Adrenal gland (tissue), 5 donors: ENCODE results near the gene SACM1L.

Source experiments
- POLR2A ChIP-seq, 2 donors: fragments of 450-650 bp; IDR thresholded peaks; one replicate each; pipeline ENCODE4 v1.6.1; 2017; ENCODE audit warnings: antibody characterized with exemption in 2 of 2, mild to moderate bottlenecking in 2 of 2, moderate library complexity in 1 of 2
- TF ChIP-seq, protein P1 (sequence below), 6 experiments: fragments of 450-650 bp in 4 of 6; fragments of 200-600 bp in 2 of 6; sonication (generic) in 1 of 6; IDR thresholded peaks; 1 replicate in 5 of 6; 2 replicates in 1 of 6; pipeline versions ENCODE4 v1.5.1 to v1.8.0; 2016 to 2021; ENCODE audit warnings: antibody characterized with exemption in 6 of 6, mild to moderate bottlenecking in 2 of 6, moderate library complexity in 1 of 6
- donor health status: DM: no; HTN: no; CAD: no.

DNA sequence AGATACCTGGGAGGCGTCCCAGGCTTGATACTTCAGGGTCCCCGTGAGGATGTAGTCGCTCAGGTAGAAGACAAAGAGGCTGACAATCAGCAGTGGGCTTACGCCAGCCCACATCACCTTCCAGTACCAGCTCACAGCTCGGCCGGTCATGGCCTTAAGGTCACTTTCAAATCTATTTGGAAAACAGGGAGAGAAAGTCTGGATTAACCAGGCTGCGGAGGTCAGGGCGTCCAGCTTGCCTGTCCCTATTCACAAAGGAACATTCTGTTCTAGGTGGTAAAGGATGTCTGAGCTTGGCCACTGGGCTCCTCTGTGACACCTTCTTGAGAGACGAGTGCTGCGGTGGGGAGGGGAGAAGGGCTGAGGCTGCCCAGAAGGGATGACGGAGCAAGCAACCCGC lies 70.7 kb downstream of the SACM1L start:
- TF ChIP-seq, protein P1, sequence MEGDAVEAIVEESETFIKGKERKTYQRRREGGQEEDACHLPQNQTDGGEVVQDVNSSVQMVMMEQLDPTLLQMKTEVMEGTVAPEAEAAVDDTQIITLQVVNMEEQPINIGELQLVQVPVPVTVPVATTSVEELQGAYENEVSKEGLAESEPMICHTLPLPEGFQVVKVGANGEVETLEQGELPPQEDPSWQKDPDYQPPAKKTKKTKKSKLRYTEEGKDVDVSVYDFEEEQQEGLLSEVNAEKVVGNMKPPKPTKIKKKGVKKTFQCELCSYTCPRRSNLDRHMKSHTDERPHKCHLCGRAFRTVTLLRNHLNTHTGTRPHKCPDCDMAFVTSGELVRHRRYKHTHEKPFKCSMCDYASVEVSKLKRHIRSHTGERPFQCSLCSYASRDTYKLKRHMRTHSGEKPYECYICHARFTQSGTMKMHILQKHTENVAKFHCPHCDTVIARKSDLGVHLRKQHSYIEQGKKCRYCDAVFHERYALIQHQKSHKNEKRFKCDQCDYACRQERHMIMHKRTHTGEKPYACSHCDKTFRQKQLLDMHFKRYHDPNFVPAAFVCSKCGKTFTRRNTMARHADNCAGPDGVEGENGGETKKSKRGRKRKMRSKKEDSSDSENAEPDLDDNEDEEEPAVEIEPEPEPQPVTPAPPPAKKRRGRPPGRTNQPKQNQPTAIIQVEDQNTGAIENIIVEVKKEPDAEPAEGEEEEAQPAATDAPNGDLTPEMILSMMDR (IDR thresholded peaks at IDR 0.05), result no peak
- TF ChIP-seq POLR2A (IDR thresholded peaks at IDR 0.05), result no peak
